22Rv1 (cell line): ENCODE measurements around the gene MEIOB.

Source experiments
- H3K27ac ChIP-seq: fragments of 450-650 bp; 2 replicates; pipeline ENCODE4 v1.5.1; 2017
- ZFX ChIP-seq: fragments of 450-650 bp; IDR thresholded peaks from 2 replicates; pipeline ENCODE4 v1.6.1; 2017; ENCODE audit warnings: antibody characterized with exemption, borderline replicate concordance
- TF ChIP-seq, protein P1 (sequence below): fragments of 450-650 bp; IDR thresholded peaks from 2 replicates; pipeline ENCODE4 v1.5.1; 2017; ENCODE audit warnings: mild to moderate bottlenecking

MEIOB gene

DNA sequence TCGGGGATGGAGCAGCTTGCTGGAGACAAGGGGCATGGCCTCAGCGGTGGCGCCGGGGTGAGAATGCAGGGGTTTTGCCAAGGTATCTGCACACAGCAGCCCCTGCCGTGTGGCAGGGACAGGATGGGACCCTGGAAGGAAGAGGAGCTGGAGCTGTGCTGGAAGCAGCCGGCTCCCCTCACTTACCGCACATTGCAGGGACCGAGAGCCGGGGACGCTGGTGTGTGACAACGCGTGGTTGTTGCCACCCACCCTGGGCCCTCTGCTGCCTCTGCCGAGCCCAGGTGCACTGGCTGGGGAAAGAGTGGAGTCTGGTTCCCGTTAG lies 86.2 kb downstream of the MEIOB start:
- no peak for TF ChIP-seq ZFX
- TF ChIP-seq, protein P1, sequence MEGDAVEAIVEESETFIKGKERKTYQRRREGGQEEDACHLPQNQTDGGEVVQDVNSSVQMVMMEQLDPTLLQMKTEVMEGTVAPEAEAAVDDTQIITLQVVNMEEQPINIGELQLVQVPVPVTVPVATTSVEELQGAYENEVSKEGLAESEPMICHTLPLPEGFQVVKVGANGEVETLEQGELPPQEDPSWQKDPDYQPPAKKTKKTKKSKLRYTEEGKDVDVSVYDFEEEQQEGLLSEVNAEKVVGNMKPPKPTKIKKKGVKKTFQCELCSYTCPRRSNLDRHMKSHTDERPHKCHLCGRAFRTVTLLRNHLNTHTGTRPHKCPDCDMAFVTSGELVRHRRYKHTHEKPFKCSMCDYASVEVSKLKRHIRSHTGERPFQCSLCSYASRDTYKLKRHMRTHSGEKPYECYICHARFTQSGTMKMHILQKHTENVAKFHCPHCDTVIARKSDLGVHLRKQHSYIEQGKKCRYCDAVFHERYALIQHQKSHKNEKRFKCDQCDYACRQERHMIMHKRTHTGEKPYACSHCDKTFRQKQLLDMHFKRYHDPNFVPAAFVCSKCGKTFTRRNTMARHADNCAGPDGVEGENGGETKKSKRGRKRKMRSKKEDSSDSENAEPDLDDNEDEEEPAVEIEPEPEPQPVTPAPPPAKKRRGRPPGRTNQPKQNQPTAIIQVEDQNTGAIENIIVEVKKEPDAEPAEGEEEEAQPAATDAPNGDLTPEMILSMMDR, result no peak

DNA sequence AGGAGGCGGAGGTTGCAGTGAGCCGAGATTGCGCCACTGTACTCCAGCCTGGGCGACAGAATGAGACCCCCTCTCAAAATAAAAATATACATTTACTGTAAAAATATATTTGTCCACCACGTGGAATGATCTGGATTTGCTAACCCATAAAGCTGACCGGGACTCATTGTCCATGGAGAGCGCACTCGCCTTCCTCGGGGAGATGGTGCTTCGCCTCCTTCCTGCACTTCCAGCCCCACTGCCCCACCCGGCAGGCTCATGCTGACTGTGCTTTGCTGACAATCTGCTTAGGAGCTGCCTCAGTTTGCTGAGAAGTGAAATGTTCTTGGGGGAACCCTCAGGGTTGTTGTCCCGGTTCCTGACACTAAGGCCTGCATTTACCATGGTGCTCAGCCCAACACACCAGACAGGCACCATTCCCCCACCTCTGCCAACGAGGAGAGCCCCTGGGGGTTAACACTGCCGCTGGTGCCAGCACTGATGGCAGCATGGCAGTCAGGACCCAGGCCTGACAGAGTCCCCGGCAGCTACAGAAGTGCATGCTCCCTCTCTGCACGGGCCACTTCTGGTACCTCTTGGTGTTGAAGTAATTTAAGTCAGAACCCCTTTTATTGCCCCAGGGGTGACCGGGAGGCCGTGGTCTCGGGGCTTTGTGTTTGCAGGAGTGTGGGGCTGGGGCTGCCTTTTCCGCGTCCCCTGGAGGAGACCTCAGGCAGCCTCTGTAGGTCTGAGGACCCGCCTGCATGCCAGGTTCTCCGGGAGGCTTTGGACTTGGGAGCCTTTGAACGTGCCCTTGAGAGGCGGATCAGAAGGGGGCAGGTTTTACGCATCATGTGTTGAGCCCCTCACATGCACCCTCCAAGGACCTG lies 86.8 kb downstream of the MEIOB start:
- H3K27ac ChIP-seq, result no peak overlapping the region
- TF ChIP-seq, protein P1, result no peak
- TF ChIP-seq ZFX, result no peak

More for the DNA sequence above, 86.2 kb downstream of the MEIOB start:
- H3K27ac ChIP-seq, result no peak overlapping the region
